ENCODE data around the gene FRMD4A.

DNA sequence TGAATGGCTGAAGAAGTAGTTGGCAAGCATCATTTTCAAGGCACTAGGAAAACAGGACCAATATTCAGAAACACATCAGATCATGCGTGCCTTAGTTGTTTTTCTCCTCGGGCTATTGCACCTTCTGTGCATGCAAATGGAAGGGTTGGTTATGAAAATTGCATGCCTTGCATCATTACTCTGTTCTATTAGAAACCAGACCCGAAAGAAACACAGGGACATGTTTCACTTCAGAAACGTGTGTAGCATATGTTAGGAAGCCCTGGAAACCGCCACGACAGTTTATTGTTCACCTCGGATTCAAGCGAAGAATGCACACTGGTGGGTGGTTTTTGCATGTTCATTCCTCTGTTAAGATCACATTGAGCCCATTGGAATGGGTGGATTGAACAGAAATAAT is 214.7 kb downstream of the FRMD4A start:
- TF ChIP-seq EZH2 (IDR thresholded peaks at IDR 0.05; ENCODE audit: insufficient read depth, poor library complexity, severe bottlenecking), result no peak
- no peak for TF ChIP-seq EZH2phosphoT487 (IDR thresholded peaks at IDR 0.05; ENCODE audit: insufficient read depth, low read depth)
